HEK293 (cell line): ENCODE results near the gene TLE2.

Source experiments
- CTCF ChIA-PET: fragments of 350-600 bp; formaldehyde crosslinking; extraction: SDS; loops from one replicate; lab custom pipeline; 2021; ENCODE audit warnings: antibody characterized with exemption; lab: Yijun Ruan, JAX
- POLR2A ChIA-PET: fragments of 300-600 bp; formaldehyde crosslinking; extraction: SDS; loops from one replicate; lab custom pipeline; 2020; ENCODE audit warnings: antibody characterized with exemption, inconsistent platforms; lab: Yijun Ruan, JAX
- H3K27ac ChIP-seq: fragments of 200-500 bp; sonication (Bioruptor generic); 2 replicates; pipeline ENCODE4 v1.5.1; 2014; ENCODE audit warnings: low read depth, low read length, control low read depth, inconsistent platforms; ENCODE audit errors: extremely low read depth
- H3K36me3 ChIP-seq, 2 experiments: fragments of 200-500 bp in 1 of 2; sonication (Bioruptor generic) in 1 of 2; 1 replicate in 1 of 2; 2 replicates in 1 of 2; pipeline ENCODE4 v1.5.1; 2014 to 2017; ENCODE audit warnings: inconsistent platforms in 2 of 2, low read length in 2 of 2; ENCODE audit not compliant: control insufficient read depth in 2 of 2, insufficient read depth in 1 of 2
- H3K4me1 ChIP-seq: fragments of 200-500 bp; sonication (Bioruptor generic); 2 replicates; pipeline ENCODE4 v1.5.1; 2014; ENCODE audit warnings: mild to moderate bottlenecking, low read length, inconsistent platforms; ENCODE audit not compliant: control insufficient read depth, insufficient read depth
- H3K4me3 ChIP-seq: 2 replicates; pipeline ENCODE4 v1.5.1; 2011; ENCODE audit warnings: low read depth, mild to moderate bottlenecking, control low read depth, low read length, moderate library complexity
- H3K9me3 ChIP-seq: fragments of 200-500 bp; sonication (Bioruptor generic); 2 replicates; pipeline ENCODE4 v1.5.1; 2014; ENCODE audit warnings: low read depth, low read length, inconsistent platforms; ENCODE audit not compliant: control insufficient read depth, insufficient read depth
- KLF1 ChIP-seq: fragments of 450-650 bp; formaldehyde crosslinking; IDR thresholded peaks from 2 replicates; pipeline ENCODE4 v1.5.1; 2016; ENCODE audit warnings: missing biosample characterization, missing genetic modification characterization
- KLF8 ChIP-seq: fragments of 450-650 bp; formaldehyde crosslinking; IDR thresholded peaks from 2 replicates; pipeline ENCODE4 v1.5.1; 2016; ENCODE audit warnings: missing biosample characterization, missing genetic modification characterization
- OVOL3 ChIP-seq: fragments of 450-650 bp; formaldehyde crosslinking; IDR thresholded peaks from 2 replicates; pipeline ENCODE4 v1.5.1; 2016; ENCODE audit warnings: missing biosample characterization, missing genetic modification characterization
- PBX3 ChIP-seq: sonication (generic); formaldehyde crosslinking; IDR thresholded peaks from 2 replicates; pipeline ENCODE4 v1.8.1; 2022; ENCODE audit warnings: mild to moderate bottlenecking, moderate library complexity, missing genetic modification reagents
- PRDM6 ChIP-seq: fragments of 450-650 bp; formaldehyde crosslinking; IDR thresholded peaks from 2 replicates; pipeline ENCODE4 v1.5.1; 2017; ENCODE audit warnings: missing biosample characterization, missing genetic modification characterization
- SALL2 ChIP-seq: fragments of 450-650 bp; formaldehyde crosslinking; IDR thresholded peaks from 2 replicates; pipeline ENCODE4 v1.5.0; 2017; ENCODE audit warnings: missing biosample characterization, mild to moderate bottlenecking, missing genetic modification characterization, borderline replicate concordance
- SCRT1 ChIP-seq: fragments of 450-650 bp; formaldehyde crosslinking; IDR thresholded peaks from 2 replicates; pipeline ENCODE4 v1.5.1; 2016; ENCODE audit warnings: missing biosample characterization, missing genetic modification characterization, borderline replicate concordance
- ZBTB7A ChIP-seq: fragments of 450-650 bp; formaldehyde crosslinking; IDR thresholded peaks from 2 replicates; pipeline ENCODE4 v1.5.1; 2016; ENCODE audit warnings: low read depth, missing biosample characterization, missing genetic modification characterization
- ZFP69B ChIP-seq: fragments of 450-650 bp; formaldehyde crosslinking; IDR thresholded peaks from 2 replicates; pipeline ENCODE4 v1.5.1; 2016; ENCODE audit warnings: missing biosample characterization, missing genetic modification characterization
- ZNF132 ChIP-seq: fragments of 450-650 bp; formaldehyde crosslinking; IDR thresholded peaks from 2 replicates; pipeline ENCODE4 v1.5.1; 2017; ENCODE audit warnings: missing biosample characterization, missing genetic modification characterization, borderline replicate concordance
- ZNF138 ChIP-seq: fragments of 450-650 bp; formaldehyde crosslinking; IDR thresholded peaks from 2 replicates; pipeline ENCODE4 v1.5.1; 2016; ENCODE audit warnings: missing biosample characterization, missing genetic modification characterization, borderline replicate concordance
- ZNF16 ChIP-seq: fragments of 450-650 bp; formaldehyde crosslinking; IDR thresholded peaks from 2 replicates; pipeline ENCODE4 v1.5.1; 2016; ENCODE audit warnings: low read depth, missing biosample characterization, missing genetic modification characterization
- ZNF19 ChIP-seq: fragments of 450-650 bp; formaldehyde crosslinking; IDR thresholded peaks from 2 replicates; pipeline ENCODE4; 2016; ENCODE audit warnings: missing biosample characterization, missing genetic modification characterization, low read depth
- ZNF23 ChIP-seq: fragments of 450-650 bp; formaldehyde crosslinking; IDR thresholded peaks from 2 replicates; pipeline ENCODE4 v1.5.1; 2016; ENCODE audit warnings: missing biosample characterization, missing genetic modification characterization, borderline replicate concordance
- ZNF311 ChIP-seq: fragments of 450-650 bp; formaldehyde crosslinking; IDR thresholded peaks from 2 replicates; pipeline ENCODE4 v1.5.1; 2017; ENCODE audit warnings: missing biosample characterization, missing genetic modification characterization, borderline replicate concordance
- ZNF341 ChIP-seq: fragments of 450-650 bp; formaldehyde crosslinking; IDR thresholded peaks from 2 replicates; pipeline ENCODE4; 2016; ENCODE audit warnings: low read depth, missing biosample characterization, missing genetic modification characterization
- ZNF391 ChIP-seq: fragments of 450-650 bp; formaldehyde crosslinking; IDR thresholded peaks from 2 replicates; pipeline ENCODE4 v1.5.1; 2016; ENCODE audit warnings: low read depth, missing biosample characterization, missing genetic modification characterization, borderline replicate concordance
- ZNF560 ChIP-seq: fragments of 450-650 bp; formaldehyde crosslinking; IDR thresholded peaks from 2 replicates; pipeline ENCODE4 v1.5.1; 2017; ENCODE audit warnings: missing biosample characterization, missing genetic modification characterization, borderline replicate concordance
- ZNF626 ChIP-seq: fragments of 450-650 bp; sonication (Bioruptor Pico); formaldehyde crosslinking; IDR thresholded peaks from 2 replicates; pipeline ENCODE4 v1.5.1; 2018; ENCODE audit warnings: missing biosample characterization, missing genetic modification characterization, inconsistent platforms
- ZNF629 ChIP-seq: fragments of 450-650 bp; formaldehyde crosslinking; IDR thresholded peaks from 2 replicates; pipeline ENCODE4 v1.5.1; 2017; ENCODE audit warnings: missing biosample characterization, missing genetic modification characterization
- ZNF664 ChIP-seq: fragments of 450-650 bp; formaldehyde crosslinking; IDR thresholded peaks from 2 replicates; pipeline ENCODE4 v1.5.1; 2016; ENCODE audit warnings: missing biosample characterization, missing genetic modification characterization
- ZNF701 ChIP-seq: fragments of 450-650 bp; formaldehyde crosslinking; IDR thresholded peaks from 2 replicates; pipeline ENCODE4 v1.5.1; 2016; ENCODE audit warnings: missing biosample characterization, missing genetic modification characterization
- ZNF830 ChIP-seq: fragments of 450-650 bp; IDR thresholded peaks from 2 replicates; pipeline ENCODE4 v1.5.0; 2018; ENCODE audit warnings: missing biosample characterization, missing genetic modification characterization, low read depth, mild to moderate bottlenecking, moderate library complexity
- ZSCAN4 ChIP-seq: fragments of 450-650 bp; formaldehyde crosslinking; IDR thresholded peaks from 2 replicates; pipeline ENCODE4 v1.5.1; 2017; ENCODE audit warnings: missing biosample characterization, missing genetic modification characterization
- TF ChIP-seq, protein P1 (sequence below): fragments of 450-650 bp; IDR thresholded peaks from 2 replicates; pipeline ENCODE4 v1.5.1; 2018; ENCODE audit warnings: missing biosample characterization, mild to moderate bottlenecking, missing genetic modification characterization
- TF ChIP-seq, protein P2 (sequence below): fragments of 450-650 bp; formaldehyde crosslinking; IDR thresholded peaks from 2 replicates; pipeline ENCODE4 v1.5.1; 2016; ENCODE audit warnings: missing biosample characterization, missing genetic modification characterization
- TF ChIP-seq, protein P3 (sequence below): fragments of 450-650 bp; formaldehyde crosslinking; IDR thresholded peaks from 2 replicates; pipeline ENCODE4 v1.5.1; 2016; ENCODE audit warnings: missing biosample characterization, missing genetic modification characterization

TLE2 gene

DNA sequence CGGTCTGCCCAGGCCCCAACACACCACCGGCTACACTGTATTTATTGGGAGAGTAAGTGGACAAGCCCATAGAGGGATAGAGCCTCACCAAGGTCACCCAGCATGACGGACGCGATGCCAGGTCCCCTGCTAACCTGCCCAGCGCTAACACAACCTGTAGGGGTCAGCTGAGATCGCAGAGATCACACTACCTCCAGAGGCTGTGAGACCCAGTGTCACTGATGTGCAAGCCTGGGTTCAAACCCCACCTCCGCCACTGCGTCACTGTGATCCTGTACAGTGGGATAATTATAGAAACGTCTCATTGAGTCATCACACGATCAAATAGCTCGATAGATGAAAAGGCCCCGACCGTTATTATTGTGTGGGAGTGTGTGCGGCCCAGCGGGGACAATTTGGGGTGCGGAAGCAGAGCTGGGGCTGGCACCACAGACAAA lies 10.6 kb upstream of the TLE2 start:
- Histone ChIP-seq H3K9me3 (no peaks in the 10 kb centered on the region), H3K36me3 (no peaks in the 10 kb centered on the region), H3K27ac (no peak overlapping the region), H3K4me1 (peaks cover 6% of the 10 kb centered on the region; the same call in 1 of the 2 replicates), H3K4me3 (no peak overlapping the region)
- POLR2A ChIA-PET: no interaction called here
- no peak for TF ChIP-seq ZNF132 (tag by site-specific recombination)
- TF ChIP-seq ZNF701: no peak
- no peak for TF ChIP-seq ZNF341
- TF ChIP-seq ZNF19: no peak
- TF ChIP-seq PBX3 (CRISPR knock-in tag): no peak
- no peak for TF ChIP-seq ZNF560 (tag by site-specific recombination)
- TF ChIP-seq ZSCAN4 (tag by site-specific recombination): no peak
- no peak for TF ChIP-seq SALL2 (tag by site-specific recombination)
- TF ChIP-seq, protein P1, sequence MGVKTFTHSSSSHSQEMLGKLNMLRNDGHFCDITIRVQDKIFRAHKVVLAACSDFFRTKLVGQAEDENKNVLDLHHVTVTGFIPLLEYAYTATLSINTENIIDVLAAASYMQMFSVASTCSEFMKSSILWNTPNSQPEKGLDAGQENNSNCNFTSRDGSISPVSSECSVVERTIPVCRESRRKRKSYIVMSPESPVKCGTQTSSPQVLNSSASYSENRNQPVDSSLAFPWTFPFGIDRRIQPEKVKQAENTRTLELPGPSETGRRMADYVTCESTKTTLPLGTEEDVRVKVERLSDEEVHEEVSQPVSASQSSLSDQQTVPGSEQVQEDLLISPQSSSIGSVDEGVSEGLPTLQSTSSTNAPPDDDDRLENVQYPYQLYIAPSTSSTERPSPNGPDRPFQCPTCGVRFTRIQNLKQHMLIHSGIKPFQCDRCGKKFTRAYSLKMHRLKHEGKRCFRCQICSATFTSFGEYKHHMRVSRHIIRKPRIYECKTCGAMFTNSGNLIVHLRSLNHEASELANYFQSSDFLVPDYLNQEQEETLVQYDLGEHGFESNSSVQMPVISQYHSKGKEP (tag by site-specific recombination): no peak
- TF ChIP-seq ZNF664: no peak
- no peak for TF ChIP-seq ZNF138 (tag by site-specific recombination)
- TF ChIP-seq ZNF830 (tag by site-specific recombination): no peak
- no peak for TF ChIP-seq OVOL3
- TF ChIP-seq ZNF626: no peak
- TF ChIP-seq, protein P2, sequence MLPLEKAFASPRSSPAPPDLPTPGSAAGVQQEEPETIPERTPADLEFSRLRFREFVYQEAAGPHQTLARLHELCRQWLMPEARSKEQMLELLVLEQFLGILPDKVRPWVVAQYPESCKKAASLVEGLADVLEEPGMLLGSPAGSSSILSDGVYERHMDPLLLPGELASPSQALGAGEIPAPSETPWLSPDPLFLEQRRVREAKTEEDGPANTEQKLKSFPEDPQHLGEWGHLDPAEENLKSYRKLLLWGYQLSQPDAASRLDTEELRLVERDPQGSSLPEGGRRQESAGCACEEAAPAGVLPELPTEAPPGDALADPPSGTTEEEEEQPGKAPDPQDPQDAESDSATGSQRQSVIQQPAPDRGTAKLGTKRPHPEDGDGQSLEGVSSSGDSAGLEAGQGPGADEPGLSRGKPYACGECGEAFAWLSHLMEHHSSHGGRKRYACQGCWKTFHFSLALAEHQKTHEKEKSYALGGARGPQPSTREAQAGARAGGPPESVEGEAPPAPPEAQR (tag by site-specific recombination): no peak
- TF ChIP-seq KLF1: no peak
- TF ChIP-seq PRDM6 (tag by site-specific recombination): no peak
- TF ChIP-seq ZNF23 (tag by site-specific recombination): no peak
- CTCF ChIA-PET: interaction anchor here (0.6 kb wide), 1 partner anchor 74 kb away, joined by 4 read pairs; no protein-coding TSS in a partner anchor

GRCh38 chr19:3039125-3039524 lies 10.0 kb upstream of the TLE2 start:
- no peaks in the 10 kb centered on the region for H3K36me3 ChIP-seq
- TF ChIP-seq ZNF629 (tag by site-specific recombination) (no peak), KLF8 (peak; percentile 53; the same call in 1 of the 2 replicates), ZBTB7A (0 out of 2 replicates have a peak, but pooled peaks have one; percentile 25), ZFP69B (no peak), ZNF311 (tag by site-specific recombination) (no peak), ZNF16 (tag by site-specific recombination) (peak; percentile 99), OVOL3 (no peak), ZNF391 (no peak), SCRT1 (tag by site-specific recombination) (0 out of 2 replicates have a peak, but pooled peaks have one; percentile 6)
- TF ChIP-seq, protein P3, sequence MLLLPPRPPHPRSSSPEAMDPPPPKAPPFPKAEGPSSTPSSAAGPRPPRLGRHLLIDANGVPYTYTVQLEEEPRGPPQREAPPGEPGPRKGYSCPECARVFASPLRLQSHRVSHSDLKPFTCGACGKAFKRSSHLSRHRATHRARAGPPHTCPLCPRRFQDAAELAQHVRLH (tag by site-specific recombination): peak; percentile 95
- H3K4me3 ChIP-seq: no peak overlapping the region
- CTCF ChIA-PET: interaction anchor here (0.6 kb wide), 1 partner anchor 88 kb away, joined by 5 read pairs; no protein-coding TSS in a partner anchor
- no peak overlapping the region for H3K27ac ChIP-seq
- POLR2A ChIA-PET: no interaction called here
- peaks cover 8% of the 10 kb centered on the region; the same call in 1 of the 2 replicates for H3K4me1 ChIP-seq
- no peaks in the 10 kb centered on the region for H3K9me3 ChIP-seq
